HepG2 (cell line): ENCODE results near the gene EPB41L5. TPM values are rescaled to one million over a fixed set of nuclear protein-coding genes. Genes with fewer than 3 reads are reported as not detected.

Experiments
- AGO1 ChIP-seq: fragments of 200-400 bp; formaldehyde crosslinking; IDR thresholded peaks from 2 replicates; pipeline ENCODE4 v1.6.1; 2017; ENCODE audit warnings: mild to moderate bottlenecking, low read depth, low read length, moderate library complexity; ENCODE audit not compliant: poor library complexity, severe bottlenecking
- CENPBD1 ChIP-seq: sonication (generic); formaldehyde crosslinking; IDR thresholded peaks from 2 replicates; pipeline ENCODE4 v1.8.0; 2022; ENCODE audit warnings: missing genetic modification reagents, low read depth, mild to moderate bottlenecking, borderline replicate concordance
- E2F5 ChIP-seq: sonication (generic); formaldehyde crosslinking; conservative IDR thresholded peaks from 2 replicates; pipeline ENCODE4 v1.4.0; 2020; ENCODE audit warnings: missing genetic modification reagents
- EEA1 ChIP-seq: sonication (generic); formaldehyde crosslinking; IDR thresholded peaks from 2 replicates; pipeline ENCODE4 v1.5.1; 2020; ENCODE audit warnings: mild to moderate bottlenecking, missing genetic modification reagents, borderline replicate concordance
- HNRNPLL ChIP-seq: fragments of 200-400 bp; formaldehyde crosslinking; IDR thresholded peaks from 2 replicates; pipeline ENCODE4 v1.6.1; 2017; ENCODE audit warnings: mild to moderate bottlenecking, low read depth, low read length; ENCODE audit not compliant: poor library complexity, severe bottlenecking
- NFKB2 ChIP-seq: sonication (generic); formaldehyde crosslinking; IDR thresholded peaks from 2 replicates; pipeline ENCODE4 v1.4.0; 2020; ENCODE audit warnings: missing genetic modification reagents, borderline replicate concordance
- NFKBIZ ChIP-seq: IDR thresholded peaks from 2 replicates; pipeline ENCODE4 v1.6.1; 2018; ENCODE audit warnings: missing genetic modification reagents, missing compliant biosample characterization
- PATZ1 ChIP-seq: sonication (generic); formaldehyde crosslinking; IDR thresholded peaks from 2 replicates; pipeline ENCODE4 v1.4.0; 2020; ENCODE audit warnings: missing genetic modification reagents
- RBFOX2 ChIP-seq: fragments of 200-400 bp; formaldehyde crosslinking; IDR thresholded peaks from 2 replicates; pipeline ENCODE4 v1.6.1; 2017; ENCODE audit warnings: low read depth, mild to moderate bottlenecking, low read length
- SOX6 ChIP-seq, 2 experiments: fragments of 450-650 bp in 1 of 2; sonication (generic) in 1 of 2; formaldehyde crosslinking in 1 of 2; IDR thresholded peaks; 2 replicates each; pipeline versions ENCODE4 v1.4.0 to v1.6.1; 2017 to 2020; ENCODE audit warnings: antibody characterized with exemption in 1 of 2, mild to moderate bottlenecking in 1 of 2, missing genetic modification reagents in 1 of 2
- SP5 ChIP-seq: IDR thresholded peaks from 2 replicates; pipeline ENCODE4 v1.6.1; 2016; ENCODE audit warnings: low read depth, borderline replicate concordance
- YEATS4 ChIP-seq: sonication (generic); formaldehyde crosslinking; IDR thresholded peaks from 2 replicates; pipeline ENCODE4 v1.4.0; 2020; ENCODE audit warnings: missing genetic modification reagents, borderline replicate concordance
- ZBTB8A ChIP-seq: sonication (generic); formaldehyde crosslinking; IDR thresholded peaks from 2 replicates; pipeline ENCODE4 v1.4.0; 2020; ENCODE audit warnings: mild to moderate bottlenecking, low read depth, missing genetic modification reagents, borderline replicate concordance
- ZFP91 ChIP-seq: sonication (generic); formaldehyde crosslinking; IDR thresholded peaks from 2 replicates; pipeline ENCODE4 v1.9.0; 2022; ENCODE audit warnings: missing genetic modification reagents, mild to moderate bottlenecking, borderline replicate concordance
- ZNF264 ChIP-seq: sonication (generic); formaldehyde crosslinking; IDR thresholded peaks from 2 replicates; pipeline ENCODE4 v1.4.0; 2020; ENCODE audit warnings: missing genetic modification reagents
- ZNF276 ChIP-seq: sonication (generic); formaldehyde crosslinking; IDR thresholded peaks from 2 replicates; pipeline ENCODE4 v1.4.0; 2020; ENCODE audit warnings: mild to moderate bottlenecking, low read depth, missing genetic modification reagents
- ZNF513 ChIP-seq: sonication (generic); formaldehyde crosslinking; conservative IDR thresholded peaks from 2 replicates; pipeline ENCODE4 v1.5.0; 2020; ENCODE audit warnings: missing genetic modification reagents
- ZNF605 ChIP-seq: sonication (generic); formaldehyde crosslinking; IDR thresholded peaks from 2 replicates; pipeline ENCODE4 v1.8.0; 2022; ENCODE audit warnings: mild to moderate bottlenecking, missing genetic modification reagents
- polyA plus RNA-seq, 8 experiments: library from polyadenylated mRNA; depleted of rRNA in 3 of 8; stranded (reverse) in 7 of 8; unstranded in 1 of 8; fragments of >200 nt; fragmentation: Illumina TruSeq in 4 of 8; extraction: Trizol in 4 of 8; gene quantifications; 2 replicates each; pipeline versions ENCODE4 v1.2.1 to v1.2.3, GENCODE V29; 2011 to 2016; ENCODE audit warnings: low read depth in 4 of 8, missing spikeins in 1 of 8, mixed read lengths in 1 of 8; ENCODE audit not compliant: insufficient read depth in 1 of 8
- total RNA-seq, 5 experiments: library from RNA; depleted of rRNA; stranded (reverse); fragments of >200 nt; fragmentation: Illumina TruSeq; extraction: Trizol; gene quantifications; 2 replicates each; pipeline ENCODE4 v1.2.3, GENCODE V29; 2016; ENCODE audit warnings: low read depth in 1 of 5

Gene EPB41L5
- total and polyA plus RNA-seq, 2 of the 13 experiments (the other 11 are each of a cell fraction or from before 2014, with no cell fraction given), result 40.5 to 47.5 TPM

GRCh38 chr2:120223034-120223912 is 210.4 kb downstream of the EPB41L5 start, which contains the start of gene TMEM185B (continued):
- TF ChIP-seq YEATS4 (CRISPR knock-in tag) (peak; percentile 39; the same call in 1 of the 2 replicates), ZNF513 (no peak), AGO1 (no peak), ZNF276 (CRISPR knock-in tag) (0 out of 2 replicates have a peak, but pooled peaks have one; percentile 1), RBFOX2 (peak; percentile 85), PATZ1 (peak; percentile 85), ZFP91 (CRISPR knock-in tag) (peak; percentile 76), E2F5 (CRISPR knock-in tag) (0 out of 2 replicates have a peak, but pooled peaks have one; percentile 47), NFKBIZ (CRISPR knock-in tag) (no peak), CENPBD1 (CRISPR knock-in tag) (no peak), ZBTB8A (no peak), SP5 (CRISPR knock-in tag) (no peak), EEA1 (CRISPR knock-in tag) (0 out of 2 replicates have a peak, but pooled peaks have one; percentile 46), ZNF264 (CRISPR knock-in tag) (no peak), SOX6 (IDR thresholded peaks at IDR 0.05) (no peak), SOX6 (CRISPR knock-in tag; IDR thresholded peaks at IDR 0.05) (peak; percentile 64; the same call in 1 of the 2 replicates), HNRNPLL (peak; percentile 45), NFKB2 (no peak), ZNF605 (CRISPR knock-in tag) (0 out of 2 replicates have a peak, but pooled peaks have one; percentile 31)
